ENCODE results near the gene COLEC11.

Gene COLEC11

GRCh38 chr2:3675687-3676086 is 80.8 kb downstream of the COLEC11 start:
- Histone ChIP-seq H3K9ac (no peak overlapping the region), H3K79me2 (ENCODE audit: insufficient read depth, low read depth) (no peaks in the 10 kb centered on the region), H2AFZ (ENCODE audit: low read depth) (no peak overlapping the region), H3K4me3 (IDR thresholded peaks at IDR 0.05; ENCODE audit: insufficient read depth, low read depth, low read length) (no peak overlapping the region), H3K27me3 (ENCODE audit: insufficient read depth, low read depth) (no peaks in the 10 kb centered on the region), H3K36me3 (ENCODE audit: insufficient read depth) (no peaks in the 10 kb centered on the region), H3K4me1 (ENCODE audit: low read depth, poor library complexity, severe bottlenecking) (no peaks in the 10 kb centered on the region), H4K20me1 (ENCODE audit: insufficient read depth) (no peaks in the 10 kb centered on the region), H3K27ac (no peak overlapping the region), H3K4me2 (no peak overlapping the region)
- TF ChIP-seq, protein P1, sequence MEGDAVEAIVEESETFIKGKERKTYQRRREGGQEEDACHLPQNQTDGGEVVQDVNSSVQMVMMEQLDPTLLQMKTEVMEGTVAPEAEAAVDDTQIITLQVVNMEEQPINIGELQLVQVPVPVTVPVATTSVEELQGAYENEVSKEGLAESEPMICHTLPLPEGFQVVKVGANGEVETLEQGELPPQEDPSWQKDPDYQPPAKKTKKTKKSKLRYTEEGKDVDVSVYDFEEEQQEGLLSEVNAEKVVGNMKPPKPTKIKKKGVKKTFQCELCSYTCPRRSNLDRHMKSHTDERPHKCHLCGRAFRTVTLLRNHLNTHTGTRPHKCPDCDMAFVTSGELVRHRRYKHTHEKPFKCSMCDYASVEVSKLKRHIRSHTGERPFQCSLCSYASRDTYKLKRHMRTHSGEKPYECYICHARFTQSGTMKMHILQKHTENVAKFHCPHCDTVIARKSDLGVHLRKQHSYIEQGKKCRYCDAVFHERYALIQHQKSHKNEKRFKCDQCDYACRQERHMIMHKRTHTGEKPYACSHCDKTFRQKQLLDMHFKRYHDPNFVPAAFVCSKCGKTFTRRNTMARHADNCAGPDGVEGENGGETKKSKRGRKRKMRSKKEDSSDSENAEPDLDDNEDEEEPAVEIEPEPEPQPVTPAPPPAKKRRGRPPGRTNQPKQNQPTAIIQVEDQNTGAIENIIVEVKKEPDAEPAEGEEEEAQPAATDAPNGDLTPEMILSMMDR (conservative IDR thresholded peaks at IDR 0.05; ENCODE audit: low read depth, low read length): no peak

DNA sequence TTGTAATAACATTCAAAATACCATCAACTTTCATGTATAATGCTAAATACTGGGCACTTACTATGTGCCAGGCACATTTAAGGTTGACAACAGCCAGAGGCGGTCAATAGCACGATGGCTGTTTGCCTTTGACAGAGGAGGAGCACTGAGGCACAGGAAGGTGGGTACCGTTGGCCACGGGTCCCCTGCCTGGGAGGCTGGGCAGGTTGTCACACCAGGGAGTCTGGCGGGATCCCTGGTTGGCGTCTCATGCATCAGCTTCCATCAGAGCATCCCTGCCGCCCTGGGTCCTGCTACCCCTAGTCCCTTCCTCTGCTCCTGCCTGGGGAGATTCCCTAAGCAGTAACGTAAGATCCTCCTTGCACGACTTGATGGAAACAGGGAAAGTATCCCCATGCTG is 82.5 kb downstream of the COLEC11 start:
- Histone ChIP-seq H3K36me3 (ENCODE audit: insufficient read depth) (no peaks in the 10 kb centered on the region), H4K20me1 (ENCODE audit: insufficient read depth) (no peaks in the 10 kb centered on the region), H3K27ac (no peak overlapping the region), H3K4me2 (no peak overlapping the region), H3K9ac (no peak overlapping the region), H3K4me3 (IDR thresholded peaks at IDR 0.05; ENCODE audit: insufficient read depth, low read depth, low read length) (no peak overlapping the region), H3K27me3 (ENCODE audit: insufficient read depth, low read depth) (no peaks in the 10 kb centered on the region), H3K79me2 (ENCODE audit: insufficient read depth, low read depth) (no peaks in the 10 kb centered on the region), H2AFZ (ENCODE audit: low read depth) (no peak overlapping the region), H3K4me1 (ENCODE audit: low read depth, poor library complexity, severe bottlenecking) (no peaks in the 10 kb centered on the region)
- TF ChIP-seq, protein P1 (conservative IDR thresholded peaks at IDR 0.05; ENCODE audit: low read depth, low read length): no peak

- Histone ChIP-seq H2AFZ (ENCODE audit: low read depth) (no peak overlapping the region), H4K20me1 (ENCODE audit: insufficient read depth) (no peaks in the 10 kb centered on the region), H3K4me1 (ENCODE audit: low read depth, poor library complexity, severe bottlenecking) (no peaks in the 10 kb centered on the region), H3K4me3 (IDR thresholded peaks at IDR 0.05; ENCODE audit: insufficient read depth, low read depth, low read length) (no peak overlapping the region), H3K79me2 (ENCODE audit: insufficient read depth, low read depth) (no peaks in the 10 kb centered on the region), H3K36me3 (ENCODE audit: insufficient read depth) (no peaks in the 10 kb centered on the region), H3K9ac (no peak overlapping the region), H3K27me3 (ENCODE audit: insufficient read depth, low read depth) (no peaks in the 10 kb centered on the region), H3K4me2 (no peak overlapping the region), H3K27ac (no peak overlapping the region)
- TF ChIP-seq, protein P1 (conservative IDR thresholded peaks at IDR 0.05; ENCODE audit: low read depth, low read length): no peak
Observed at GRCh38 chr2:3678212-3678611, 83.3 kb downstream of the COLEC11 start.

DNA sequence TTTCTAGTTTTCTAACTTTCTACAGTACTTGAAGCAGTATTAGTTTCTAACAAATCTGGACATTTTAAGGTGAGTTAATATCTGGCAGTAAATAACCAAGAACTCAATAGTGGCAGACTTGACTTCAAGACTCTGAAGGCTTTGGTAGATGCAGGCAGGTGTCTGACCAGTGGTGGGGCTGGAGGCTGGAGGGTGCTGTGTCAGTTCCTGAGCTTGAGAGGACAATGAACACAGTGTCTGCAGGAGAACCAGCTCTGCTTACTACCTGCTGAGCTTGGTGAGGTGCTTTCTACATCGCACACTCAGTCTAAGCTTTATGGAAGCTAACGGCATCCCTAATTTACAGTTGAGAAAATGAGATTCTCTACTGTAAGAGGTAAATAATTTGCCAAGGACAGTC is 84.3 kb downstream of the COLEC11 start:
- H3K4me1 ChIP-seq (ENCODE audit: low read depth, poor library complexity, severe bottlenecking): no peaks in the 10 kb centered on the region
- TF ChIP-seq, protein P1 (conservative IDR thresholded peaks at IDR 0.05; ENCODE audit: low read depth, low read length): no peak
- H3K4me2 ChIP-seq: no peak overlapping the region
- no peaks in the 10 kb centered on the region for H3K79me2 ChIP-seq (ENCODE audit: insufficient read depth, low read depth)
- no peak overlapping the region for H3K9ac ChIP-seq
- no peaks in the 10 kb centered on the region for H3K27me3 ChIP-seq (ENCODE audit: insufficient read depth, low read depth)
- no peak overlapping the region for H3K4me3 ChIP-seq (IDR thresholded peaks at IDR 0.05; ENCODE audit: insufficient read depth, low read depth, low read length)
- no peak overlapping the region for H2AFZ ChIP-seq (ENCODE audit: low read depth)
- H3K27ac ChIP-seq: no peak overlapping the region
- no peaks in the 10 kb centered on the region for H3K36me3 ChIP-seq (ENCODE audit: insufficient read depth)
- H4K20me1 ChIP-seq (ENCODE audit: insufficient read depth): no peaks in the 10 kb centered on the region

Measured in KMS-11 (cell line).